Heart right ventricle (tissue), 16 donors: ENCODE results near the gene SPOCK2. TPM values are rescaled to one million over a fixed set of nuclear protein-coding genes. Genes with fewer than 3 reads are reported as not detected.
A peak's percentile ranks its signal among the peaks of the same experiment; 100 is the strongest.
"Not testable (repeated sequence)": the region's sequence is repeated elsewhere in the genome, so short reads cannot be mapped to it uniquely, and the experiment has no call there.

ENCODE experiments used
- ATAC-seq, 8 donors: fragments of 200-7000 bp; cut with Tn5 transposase; one replicate each; pipeline ENCODE4 v1.9.1; 2020; ENCODE audit warnings: mild to moderate bottlenecking in 8 of 8, moderate library complexity in 8 of 8, moderate number of reproducible peaks in 1 of 8
- DNase-seq, 2 donors: peaks; one replicate each; pipeline ENCODE4 v3.0.0-alpha.2; 2020
- H3K27ac ChIP-seq, 10 donors: fragments of 200-600 bp; sonication (generic) in 2 of 10; one replicate each; pipeline versions ENCODE4 v1.5.0 to v1.8.0; 2020 to 2022; ENCODE audit warnings: mild to moderate bottlenecking in 3 of 10
- H3K27me3 ChIP-seq, 7 donors: fragments of 200-600 bp; one replicate each; pipeline ENCODE4 v1.8.0; 2021 to 2022; ENCODE audit warnings: mild to moderate bottlenecking in 2 of 7
- H3K36me3 ChIP-seq, 9 donors: fragments of 200-600 bp; sonication (generic) in 1 of 9; one replicate each; pipeline versions ENCODE4 v1.5.0 to v1.8.0; 2020 to 2022; ENCODE audit warnings: mild to moderate bottlenecking in 2 of 9
- H3K4me1 ChIP-seq, 9 donors: fragments of 200-600 bp; sonication (generic) in 1 of 9; one replicate each; pipeline versions ENCODE4 v1.5.0 to v1.8.0; 2020 to 2022; ENCODE audit warnings: mild to moderate bottlenecking in 4 of 9
- H3K4me3 ChIP-seq, 10 donors: fragments of 200-600 bp; sonication (generic) in 2 of 10; one replicate each; pipeline versions ENCODE4 v1.5.0 to v1.8.0; 2020 to 2022; ENCODE audit warnings: mild to moderate bottlenecking in 7 of 10, moderate library complexity in 2 of 10
- H3K9me3 ChIP-seq, 11 donors: fragments of 200-600 bp in 10 of 11; sonication (generic) in 2 of 11; one replicate each; pipeline versions ENCODE4 v1.5.0 to v1.8.0; 2013 to 2022; ENCODE audit warnings: mild to moderate bottlenecking in 2 of 11, control low read depth in 1 of 11, moderate library complexity in 1 of 11
- WGBS, 2 donors: extraction: QIAGEN DNeasy Blood & Tissue Kit; methylation state at CpG; one replicate each; pipeline ENCODE4 v1.1.7; 2013; ENCODE audit warnings: inconsistent platforms in 1 of 2; 5-methylcytosine and 5-hydroxymethylcytosine counted together
- intact Hi-C, 10 donors: fragments of 100-400 bp; cut with DNase I; formaldehyde crosslinking; loops; one replicate each; pipeline versions ENCODE4 v1.11.1 to v1.14.2; 2022
- polyA plus RNA-seq, 2 donors: library from polyadenylated mRNA; stranded (reverse); fragments of 200-250 nt; gene quantifications; one replicate each; pipeline ENCODE4 v1.2.3, GENCODE V29; 2013
- total RNA-seq, 10 donors: library from RNA; stranded (reverse); fragmentation: NEBNext Ultra II Directional in 3 of 10; extraction: Animal tissue kit (Norgen Biotek cat#: 25700) in 3 of 10; gene quantifications; one replicate each; pipeline versions ENCODE4 v1.2.1 to v1.2.4, GENCODE V29; 2021 to 2023
- TF ChIP-seq, protein P1 (sequence below), 9 donors: fragments of 200-600 bp; sonication (generic) in 2 of 9; IDR thresholded peaks; one replicate each; pipeline versions ENCODE4 v1.5.0 to v1.8.0; 2021 to 2022; ENCODE audit warnings: antibody characterized with exemption in 9 of 9, mild to moderate bottlenecking in 5 of 9, moderate library complexity in 1 of 9
- donor health status: Arrhythmogenic right ventricular cardiomyopathy.
- donor health status: ischemic (EF 13 %, LVEDD 7.1; RV severe dilation, severe dysfunction).
- donor health status: healthy with polysubstance abuse.
- donor health status: DM: no; HTN: yes; CAD: no.
- donor health status: DM: no; HTN: no; CAD: no.
- donor health status: ischemic (EF 25% LVEDD 6.9; RV normal size, moderate dysfunction).
- donor health status: ischemic (EF 25% LVEDD 5.7; RV mildly dilated, moderate dysfunction).
- donor health status: healthy.
- donor health status: DM: yes; HTN: yes; CAD: no.
- donor health status: Ischemic cardiomyopathy.
- donor health status: ischemic (EF 35%, LVEDD 5.7; RV mildly dilated, moderate dysfunction).
- donor health status: nonischemic (EF 11% LVEDD 7.7; RV severe dilation, severe dysfunction).
- donor health status: DM: yes; HTN: yes; CAD: no.
- donor health status: PGD.
- donor health status: ischemic (EF 29% LVEDD 5.4; RV normal size, mild dysfunction).
- donor health status: nonischemic (EF 23%, LVEDD 6.1; RV moderate dilation, normal function).

SPOCK2 gene
- total and polyA plus RNA-seq, 12 donors = 3.5 to 13.4 (median 6.9) TPM

DNA sequence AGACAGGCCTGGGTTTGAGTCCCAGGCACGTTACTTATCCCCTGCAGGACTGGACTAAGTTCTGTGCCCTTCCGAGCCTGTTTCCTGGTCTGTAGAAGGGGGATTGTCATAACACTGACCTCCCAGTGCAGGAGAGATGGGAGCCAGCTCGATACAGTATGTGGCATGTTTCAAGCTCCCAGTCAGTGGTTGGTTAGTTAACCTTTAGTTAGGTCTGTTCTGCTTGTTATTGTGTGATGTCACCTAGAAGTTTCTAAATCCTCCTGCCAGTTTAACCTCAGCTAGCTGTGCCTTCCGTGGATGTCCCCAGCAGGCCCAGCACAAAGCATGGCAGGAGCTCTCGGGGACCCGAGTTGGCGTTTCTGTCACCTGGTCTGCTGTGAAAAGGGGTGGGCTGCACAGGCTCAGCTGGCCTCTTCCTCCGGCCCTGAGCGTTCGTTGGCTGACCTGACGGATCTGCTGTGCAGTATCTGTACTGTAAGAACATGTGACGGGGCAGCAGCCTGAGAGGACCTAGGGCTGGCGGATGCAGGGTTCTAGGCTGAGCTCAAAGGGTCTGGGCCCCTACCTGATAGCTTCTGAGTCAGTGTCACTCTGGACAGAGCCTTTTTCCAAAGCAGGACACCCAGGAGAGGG, 53.0 kb downstream of the SPOCK2 start:
- Histone ChIP-seq H3K36me3 (no peaks in the 10 kb centered on the region), H3K27ac (peak overlapping the region in 9 of 10 donors; percentile 18 to 74 (median 55)), H3K4me1 (peaks cover 4 to 53% (median 16%) of the 10 kb centered on the region in 9 donors), H3K4me3 (no peak overlapping the region), H3K27me3 (no peaks in the 10 kb centered on the region), H3K9me3 (no peaks in the 10 kb centered on the region)
- TF ChIP-seq, protein P1, sequence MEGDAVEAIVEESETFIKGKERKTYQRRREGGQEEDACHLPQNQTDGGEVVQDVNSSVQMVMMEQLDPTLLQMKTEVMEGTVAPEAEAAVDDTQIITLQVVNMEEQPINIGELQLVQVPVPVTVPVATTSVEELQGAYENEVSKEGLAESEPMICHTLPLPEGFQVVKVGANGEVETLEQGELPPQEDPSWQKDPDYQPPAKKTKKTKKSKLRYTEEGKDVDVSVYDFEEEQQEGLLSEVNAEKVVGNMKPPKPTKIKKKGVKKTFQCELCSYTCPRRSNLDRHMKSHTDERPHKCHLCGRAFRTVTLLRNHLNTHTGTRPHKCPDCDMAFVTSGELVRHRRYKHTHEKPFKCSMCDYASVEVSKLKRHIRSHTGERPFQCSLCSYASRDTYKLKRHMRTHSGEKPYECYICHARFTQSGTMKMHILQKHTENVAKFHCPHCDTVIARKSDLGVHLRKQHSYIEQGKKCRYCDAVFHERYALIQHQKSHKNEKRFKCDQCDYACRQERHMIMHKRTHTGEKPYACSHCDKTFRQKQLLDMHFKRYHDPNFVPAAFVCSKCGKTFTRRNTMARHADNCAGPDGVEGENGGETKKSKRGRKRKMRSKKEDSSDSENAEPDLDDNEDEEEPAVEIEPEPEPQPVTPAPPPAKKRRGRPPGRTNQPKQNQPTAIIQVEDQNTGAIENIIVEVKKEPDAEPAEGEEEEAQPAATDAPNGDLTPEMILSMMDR (IDR thresholded peaks at IDR 0.05) = no peak
- intact Hi-C loops = loop anchor here in 1 of 10 donors (5.0 kb wide), 1 partner anchor 33 kb away; no protein-coding TSS in a partner anchor
- ATAC-seq (peak in 5 of 8 donors; percentile 29 to 65 (median 56)), DNase-seq (peak in 1 of 2 donors; percentile 36)
- 63 to 69% methylated on average over 13 of the region's 13 CpGs for WGBS, 2 donors

- Histone ChIP-seq H3K4me3 (no peak overlapping the region), H3K27ac (peak overlapping the region in 7 of 10 donors; percentile 31 to 74 (median 53)), H3K36me3 (no peaks in the 10 kb centered on the region), H3K27me3 (no peaks in the 10 kb centered on the region), H3K9me3 (no peaks in the 10 kb centered on the region), H3K4me1 (peaks cover 7 to 59% (median 21%) of the 10 kb centered on the region in 9 donors)
- intact Hi-C loops = loop anchor here in 3 of 10 donors (5.0 kb wide), 2 partner anchors 32 to 57 kb away; no protein-coding TSS in a partner anchor
- ATAC-seq (no peak), DNase-seq (no peak)
- WGBS, 2 donors = 95 to 98% methylated on average over 4 of the region's 4 CpGs
- TF ChIP-seq, protein P1 (IDR thresholded peaks at IDR 0.05) = no peak
These were observed 53.6 kb downstream of the SPOCK2 start for GRCh38 chr10:72034761-72035160.

DNA sequence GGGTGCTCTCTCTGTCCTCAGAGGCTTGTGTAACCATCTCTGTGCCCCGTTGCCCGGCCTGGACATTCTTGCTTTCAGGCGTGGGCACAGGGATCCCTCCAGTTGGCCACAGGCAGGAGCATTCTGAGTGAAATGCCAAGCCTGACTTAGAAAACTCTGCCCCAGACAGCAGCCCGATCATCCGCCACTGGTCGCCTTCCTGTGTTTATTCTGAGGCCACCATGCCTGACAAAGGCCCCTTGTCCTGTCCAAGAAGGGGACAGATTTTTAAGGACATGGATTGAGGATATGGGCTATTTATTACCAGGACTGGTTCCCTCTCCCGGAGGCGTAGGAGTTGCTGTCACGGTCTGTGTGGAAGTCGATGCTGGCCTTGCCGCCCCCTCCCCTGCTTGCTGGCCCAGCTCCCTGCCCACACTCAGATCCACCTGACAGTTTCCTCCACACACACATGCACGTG, 54.3 kb downstream of the SPOCK2 start:
- no peaks in the 10 kb centered on the region for H3K36me3 ChIP-seq
- no peak overlapping the region for H3K4me3 ChIP-seq
- no peaks in the 10 kb centered on the region for H3K27me3 ChIP-seq
- H3K27ac ChIP-seq = peak overlapping the region in 6 of 10 donors; percentile 26 to 74 (median 58)
- WGBS, 2 donors = 51 to 59% methylated on average over 12 of the region's 12 CpGs
- intact Hi-C loops = loop anchor here in 2 of 10 donors (5.0 kb wide), 1 partner anchor 57 kb away; no protein-coding TSS in a partner anchor
- H3K4me1 ChIP-seq = peaks cover 7 to 60% (median 21%) of the 10 kb centered on the region in 9 donors
- no peaks in the 10 kb centered on the region for H3K9me3 ChIP-seq
- DNase-seq = no peak
- TF ChIP-seq, protein P1 (IDR thresholded peaks at IDR 0.05) = no peak
- peak in 1 of 8 donors; percentile 35 for ATAC-seq

GRCh38 chr10:72032409-72033162, 55.8 kb downstream of the SPOCK2 start:
- H3K4me1 ChIP-seq = peaks cover 6 to 47% (median 21%) of the 10 kb centered on the region in 9 donors
- intact Hi-C loops = loop anchor here in 2 of 10 donors (5.0 kb wide), 1 partner anchor 55 kb away; no protein-coding TSS in a partner anchor
- not testable (repeated sequence) for H3K4me3 ChIP-seq, DNase-seq, H3K27ac ChIP-seq, H3K27me3 ChIP-seq, H3K9me3 ChIP-seq, ATAC-seq, H3K36me3 ChIP-seq
- WGBS, 2 donors = 86 to 87% methylated on average over 11 of the region's 11 CpGs
